ENCODE measurements around the gene FAIM2.

FAIM2 gene

GRCh38 chr12:49941556-49942511, 38.1 kb upstream of the FAIM2 start:
- H3K4ac ChIP-seq (ENCODE audit: low read depth, low read length): no peak overlapping the region
- no peak overlapping the region for H3K23ac ChIP-seq (ENCODE audit: low read length)
- H3K18ac ChIP-seq (ENCODE audit: low read length): no peak overlapping the region
- H4K12ac ChIP-seq (ENCODE audit: low read depth, low read length): no peak overlapping the region
- H3K9me3 ChIP-seq (ENCODE audit: insufficient read depth, low read depth, low read length): no peaks in the 10 kb centered on the region
- no peak overlapping the region for H2BK5ac ChIP-seq (ENCODE audit: low read depth, low read length, poor library complexity)
- no peak overlapping the region for H3K4me2 ChIP-seq (ENCODE audit: low read length)
- no peaks in the 10 kb centered on the region for H3K27me3 ChIP-seq (ENCODE audit: insufficient read depth, low read length)
- H4K8ac ChIP-seq (ENCODE audit: low read depth, low read length): no peak overlapping the region
- H2AFZ ChIP-seq (ENCODE audit: insufficient read depth, low read length, poor library complexity): no peak overlapping the region
- no peak overlapping the region for H3K14ac ChIP-seq (ENCODE audit: low read length)
- H3K4me3 ChIP-seq (ENCODE audit: low read depth, low read length): no peak overlapping the region
- no peak overlapping the region for H4K91ac ChIP-seq (ENCODE audit: low read depth, low read length)
- no peak overlapping the region for H3K27ac ChIP-seq (ENCODE audit: low read depth, low read length)
- H2AK5ac ChIP-seq (ENCODE audit: low read length): no peak overlapping the region
- no peak overlapping the region for H2BK120ac ChIP-seq (ENCODE audit: insufficient read depth, low read length, poor library complexity)
- H3K4me1 ChIP-seq (ENCODE audit: control insufficient read depth in 1 of 2, insufficient read depth in 2 of 2, low read length in 2 of 2): peaks cover 0 to 2% of the 10 kb centered on the region in 2 experiments
- no peaks in the 10 kb centered on the region for H3K79me2 ChIP-seq (ENCODE audit: control insufficient read depth, insufficient read depth, low read length, poor library complexity)
- H3K79me1 ChIP-seq (ENCODE audit: low read length): no peaks in the 10 kb centered on the region
- no CpG with 5 or more reads among the region's 13 CpGs for WGBS (ENCODE audit: extremely low coverage, insufficient coverage, insufficient read length)
- DNase-seq: no peak
- H2BK12ac ChIP-seq (ENCODE audit: low read length): no peak overlapping the region
- no peak overlapping the region for H3K9ac ChIP-seq (ENCODE audit: low read length)
- H3K36me3 ChIP-seq (ENCODE audit: control insufficient read depth in 1 of 2, insufficient read depth in 2 of 2, low read length in 2 of 2): no peaks in the 10 kb centered on the region

- Histone ChIP-seq H2BK12ac (ENCODE audit: low read length) (no peak overlapping the region), H3K18ac (ENCODE audit: low read length) (no peak overlapping the region), H3K36me3 (ENCODE audit: control insufficient read depth in 1 of 2, insufficient read depth in 2 of 2, low read length in 2 of 2) (no peaks in the 10 kb centered on the region), H2AFZ (ENCODE audit: insufficient read depth, low read length, poor library complexity) (no peak overlapping the region), H3K4ac (ENCODE audit: low read depth, low read length) (no peak overlapping the region), H3K79me1 (ENCODE audit: low read length) (no peaks in the 10 kb centered on the region), H3K79me2 (ENCODE audit: control insufficient read depth, insufficient read depth, low read length, poor library complexity) (no peaks in the 10 kb centered on the region), H2BK5ac (ENCODE audit: low read depth, low read length, poor library complexity) (no peak overlapping the region), H4K91ac (ENCODE audit: low read depth, low read length) (no peak overlapping the region), H3K27ac (ENCODE audit: low read depth, low read length) (no peak overlapping the region), H3K4me1 (ENCODE audit: control insufficient read depth in 1 of 2, insufficient read depth in 2 of 2, low read length in 2 of 2) (no peaks in the 10 kb centered on the region), H3K4me2 (ENCODE audit: low read length) (no peak overlapping the region), H4K12ac (ENCODE audit: low read depth, low read length) (no peak overlapping the region), H4K8ac (ENCODE audit: low read depth, low read length) (no peak overlapping the region), H2BK120ac (ENCODE audit: insufficient read depth, low read length, poor library complexity) (no peak overlapping the region), H3K4me3 (ENCODE audit: low read depth, low read length) (no peak overlapping the region), H3K27me3 (ENCODE audit: insufficient read depth, low read length) (no peaks in the 10 kb centered on the region), H3K9ac (ENCODE audit: low read length) (no peak overlapping the region), H3K14ac (ENCODE audit: low read length) (no peak overlapping the region), H2AK5ac (ENCODE audit: low read length) (no peak overlapping the region), H3K9me3 (ENCODE audit: insufficient read depth, low read depth, low read length) (no peaks in the 10 kb centered on the region), H3K23ac (ENCODE audit: low read length) (no peak overlapping the region)
- DNase-seq: no peak
- no CpG with 5 or more reads among the region's 1 CpG for WGBS (ENCODE audit: extremely low coverage, insufficient coverage, insufficient read length)
Measured at GRCh38 chr12:49939707-49940106, 36.0 kb upstream of the FAIM2 start.

GRCh38 chr12:49939307-49939706, 35.6 kb upstream of the FAIM2 start:
- Histone ChIP-seq H2AFZ (ENCODE audit: insufficient read depth, low read length, poor library complexity) (no peak overlapping the region), H3K4me2 (ENCODE audit: low read length) (no peak overlapping the region), H4K91ac (ENCODE audit: low read depth, low read length) (no peak overlapping the region), H3K27ac (ENCODE audit: low read depth, low read length) (no peak overlapping the region), H2BK5ac (ENCODE audit: low read depth, low read length, poor library complexity) (no peak overlapping the region), H3K14ac (ENCODE audit: low read length) (no peak overlapping the region), H3K36me3 (ENCODE audit: control insufficient read depth in 1 of 2, insufficient read depth in 2 of 2, low read length in 2 of 2) (no peaks in the 10 kb centered on the region), H4K12ac (ENCODE audit: low read depth, low read length) (no peak overlapping the region), H3K27me3 (ENCODE audit: insufficient read depth, low read length) (no peaks in the 10 kb centered on the region), H3K23ac (ENCODE audit: low read length) (no peak overlapping the region), H2AK5ac (ENCODE audit: low read length) (no peak overlapping the region), H4K8ac (ENCODE audit: low read depth, low read length) (no peak overlapping the region), H3K79me2 (ENCODE audit: control insufficient read depth, insufficient read depth, low read length, poor library complexity) (no peaks in the 10 kb centered on the region), H3K4me3 (ENCODE audit: low read depth, low read length) (no peak overlapping the region), H3K4me1 (ENCODE audit: control insufficient read depth in 1 of 2, insufficient read depth in 2 of 2, low read length in 2 of 2) (no peaks in the 10 kb centered on the region), H2BK120ac (ENCODE audit: insufficient read depth, low read length, poor library complexity) (no peak overlapping the region), H3K9ac (ENCODE audit: low read length) (no peak overlapping the region), H3K4ac (ENCODE audit: low read depth, low read length) (no peak overlapping the region), H3K18ac (ENCODE audit: low read length) (no peak overlapping the region), H3K9me3 (ENCODE audit: insufficient read depth, low read depth, low read length) (no peaks in the 10 kb centered on the region), H3K79me1 (ENCODE audit: low read length) (no peaks in the 10 kb centered on the region), H2BK12ac (ENCODE audit: low read length) (no peak overlapping the region)
- DNase-seq: no peak

- Histone ChIP-seq H4K8ac (ENCODE audit: low read depth, low read length) (no peak overlapping the region), H3K18ac (ENCODE audit: low read length) (no peak overlapping the region), H3K4me3 (ENCODE audit: low read depth, low read length) (no peak overlapping the region), H3K4ac (ENCODE audit: low read depth, low read length) (no peak overlapping the region), H4K91ac (ENCODE audit: low read depth, low read length) (no peak overlapping the region), H2BK5ac (ENCODE audit: low read depth, low read length, poor library complexity) (no peak overlapping the region), H4K12ac (ENCODE audit: low read depth, low read length) (no peak overlapping the region), H3K4me2 (ENCODE audit: low read length) (no peak overlapping the region), H3K23ac (ENCODE audit: low read length) (no peak overlapping the region), H3K27me3 (ENCODE audit: insufficient read depth, low read length) (no peaks in the 10 kb centered on the region), H3K36me3 (ENCODE audit: control insufficient read depth in 1 of 2, insufficient read depth in 2 of 2, low read length in 2 of 2) (no peaks in the 10 kb centered on the region), H2AK5ac (ENCODE audit: low read length) (no peak overlapping the region), H3K27ac (ENCODE audit: low read depth, low read length) (no peak overlapping the region), H2BK120ac (ENCODE audit: insufficient read depth, low read length, poor library complexity) (no peak overlapping the region), H2BK12ac (ENCODE audit: low read length) (no peak overlapping the region), H3K79me1 (ENCODE audit: low read length) (no peaks in the 10 kb centered on the region), H3K79me2 (ENCODE audit: control insufficient read depth, insufficient read depth, low read length, poor library complexity) (no peaks in the 10 kb centered on the region), H3K14ac (ENCODE audit: low read length) (no peak overlapping the region), H3K4me1 (ENCODE audit: control insufficient read depth in 1 of 2, insufficient read depth in 2 of 2, low read length in 2 of 2) (no peaks in the 10 kb centered on the region), H3K9me3 (ENCODE audit: insufficient read depth, low read depth, low read length) (no peaks in the 10 kb centered on the region), H3K9ac (ENCODE audit: low read length) (no peak overlapping the region), H2AFZ (ENCODE audit: insufficient read depth, low read length, poor library complexity) (no peak overlapping the region)
- DNase-seq: no peak
- no CpG with 5 or more reads among the region's 8 CpGs for WGBS (ENCODE audit: extremely low coverage, insufficient coverage, insufficient read length)
Measured at GRCh38 chr12:49937639-49938300, 34.1 kb upstream of the FAIM2 start.
